ENCODE measurements around the gene FAM227A.
"Not testable (repeated sequence)": the region's sequence is repeated elsewhere in the genome, so short reads cannot be mapped to it uniquely, and the experiment has no call there.

FAM227A gene

GRCh38 chr22:38657045-38657909, 1.1 kb upstream of the FAM227A start:
- no peak for DNase-seq

- DNase-seq: no peak
These were observed 505 bp downstream of the FAM227A start for GRCh38 chr22:38655519-38656255.

DNA sequence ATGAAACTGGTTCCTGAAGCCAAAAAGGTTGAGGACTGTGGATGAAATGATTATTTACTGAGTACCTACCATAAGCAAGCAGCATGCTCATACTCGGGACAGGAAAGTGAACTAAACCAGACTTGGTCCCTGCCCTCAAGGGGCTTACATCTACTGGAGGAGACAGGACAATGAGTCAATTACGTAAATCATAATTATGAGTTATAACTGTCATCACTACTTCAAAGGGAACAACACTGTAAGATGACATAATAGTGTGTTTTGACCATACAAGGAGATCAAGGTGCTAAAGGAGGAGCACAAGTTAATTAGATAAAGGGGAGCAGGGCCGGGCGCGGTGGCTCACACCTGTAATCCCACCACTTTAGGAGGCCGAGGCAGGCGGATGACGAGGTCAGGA, 2.5 kb downstream of the FAM227A start:
- DNase-seq: no peak

DNA sequence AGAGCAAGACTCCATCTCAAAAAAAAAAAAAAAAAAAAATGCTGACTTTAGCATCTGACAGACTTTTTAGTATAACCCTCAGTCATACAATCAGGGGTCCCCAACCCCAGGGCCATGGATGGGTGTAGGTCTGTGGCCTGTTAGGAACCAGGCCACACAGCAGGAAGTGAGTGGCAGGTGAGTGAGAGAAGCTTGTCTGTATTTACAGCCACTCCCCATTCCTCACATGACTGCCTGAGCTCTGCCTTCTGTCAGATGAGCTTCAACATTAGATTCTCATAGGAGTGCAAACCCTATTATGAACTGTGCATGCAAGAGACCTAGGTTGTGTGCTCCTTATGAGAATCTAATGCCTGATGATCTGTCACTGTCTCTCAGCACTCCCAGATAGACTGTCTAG, 3.3 kb downstream of the FAM227A start:
- no peak for DNase-seq

GRCh38 chr22:38649841-38650522, 6.2 kb downstream of the FAM227A start:
- no peak for DNase-seq

- DNase-seq: no peak
These were observed 10.8 kb downstream of the FAM227A start for GRCh38 chr22:38645430-38645829.

DNA sequence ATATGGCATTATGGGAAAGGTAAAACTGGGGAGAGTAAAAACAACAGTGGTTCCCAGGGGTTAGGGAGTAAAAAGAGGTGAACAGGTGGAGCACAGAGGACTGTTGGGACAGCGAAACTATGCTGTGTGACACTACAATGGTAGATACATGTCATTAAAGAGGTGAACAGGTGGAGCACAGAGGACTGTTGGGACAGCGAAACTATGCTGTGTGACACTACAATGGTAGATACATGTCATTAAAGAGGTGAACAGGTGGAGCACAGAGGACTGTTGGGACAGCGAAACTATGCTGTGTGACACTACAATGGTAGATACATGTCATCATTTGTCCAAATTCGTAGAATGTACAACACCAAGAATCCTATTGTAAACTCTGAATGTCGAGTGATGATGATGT, 11.9 kb downstream of the FAM227A start:
- DNase-seq: not testable (repeated sequence)

DNA sequence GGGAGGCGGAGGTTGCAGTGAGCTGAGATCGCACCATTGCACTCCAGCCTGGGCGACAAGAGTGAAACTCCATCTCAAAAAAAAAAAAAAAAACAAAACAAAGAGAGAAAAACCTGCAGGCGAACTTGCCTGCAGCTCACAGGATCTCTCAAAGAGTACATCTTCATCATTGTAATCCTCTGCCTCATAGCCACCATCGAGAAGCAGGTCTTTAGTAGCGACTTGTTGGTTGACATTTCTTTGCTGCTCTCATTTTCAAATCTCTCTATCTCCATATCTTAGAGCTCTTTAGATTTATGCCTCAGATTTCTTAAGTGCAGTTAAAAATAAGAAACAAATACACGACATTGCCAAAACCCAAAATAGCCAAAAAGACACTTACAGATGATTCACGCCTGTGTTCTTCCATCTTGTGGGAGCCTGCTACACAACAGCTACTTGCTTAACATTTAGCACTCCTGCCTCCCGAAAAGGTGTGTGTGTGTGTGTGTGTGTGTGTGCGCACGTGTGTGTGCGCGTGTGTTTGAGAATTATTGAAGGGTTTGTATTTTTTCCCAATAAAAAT, 14.6 kb downstream of the FAM227A start:
- no peak for DNase-seq

GRCh38 chr22:38638728-38639127, 17.5 kb downstream of the FAM227A start:
- DNase-seq: no peak

- no peak for DNase-seq
These were observed 18.0 kb downstream of the FAM227A start for GRCh38 chr22:38638216-38638615.

DNA sequence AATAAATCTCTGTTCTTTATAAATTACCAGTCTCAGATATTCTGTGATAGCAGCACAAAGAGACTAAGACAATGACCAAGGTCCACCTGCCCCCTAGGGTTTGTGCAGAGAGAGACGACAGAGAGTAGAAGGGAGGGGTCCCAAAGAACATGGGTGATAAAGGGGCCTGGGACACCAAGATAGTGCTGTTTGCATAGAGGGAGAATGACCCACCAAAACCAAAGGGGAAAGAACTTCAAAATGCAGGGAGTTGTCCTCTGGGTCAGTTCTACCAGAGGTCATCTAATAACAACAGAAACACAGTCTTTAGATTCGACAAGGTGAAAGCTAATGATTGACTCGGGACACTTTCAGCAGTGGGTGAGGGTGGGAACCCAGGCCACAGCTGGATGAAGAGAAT, 23.7 kb downstream of the FAM227A start:
- DNase-seq: no peak

- no peak for DNase-seq
These were observed 24.5 kb downstream of the FAM227A start for GRCh38 chr22:38631724-38632123.

GRCh38 chr22:38629108-38629507, 27.1 kb downstream of the FAM227A start:
- DNase-seq: no peak

GRCh38 chr22:38628444-38628843, 27.7 kb downstream of the FAM227A start:
- no peak for DNase-seq

DNA sequence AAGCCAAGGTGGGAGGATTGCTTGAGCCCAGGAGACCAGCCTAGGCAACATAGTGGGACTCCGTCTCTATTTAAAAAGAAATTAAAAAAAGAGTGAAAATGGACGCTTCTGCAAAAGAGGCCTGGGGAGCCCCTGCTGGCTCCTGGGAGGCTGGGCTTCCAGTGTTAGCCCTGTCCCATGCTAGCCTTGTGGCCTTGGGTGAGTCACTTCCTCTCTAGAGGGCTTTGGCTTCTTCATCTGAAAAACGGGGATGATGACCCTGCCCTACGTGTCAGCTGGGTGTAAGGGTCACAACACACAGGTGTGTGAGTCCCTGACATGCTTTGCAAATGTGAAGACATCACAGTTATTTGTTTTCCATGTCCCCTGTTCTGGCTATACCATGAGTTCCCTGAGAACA, 32.8 kb downstream of the FAM227A start:
- no peak for DNase-seq

DNA sequence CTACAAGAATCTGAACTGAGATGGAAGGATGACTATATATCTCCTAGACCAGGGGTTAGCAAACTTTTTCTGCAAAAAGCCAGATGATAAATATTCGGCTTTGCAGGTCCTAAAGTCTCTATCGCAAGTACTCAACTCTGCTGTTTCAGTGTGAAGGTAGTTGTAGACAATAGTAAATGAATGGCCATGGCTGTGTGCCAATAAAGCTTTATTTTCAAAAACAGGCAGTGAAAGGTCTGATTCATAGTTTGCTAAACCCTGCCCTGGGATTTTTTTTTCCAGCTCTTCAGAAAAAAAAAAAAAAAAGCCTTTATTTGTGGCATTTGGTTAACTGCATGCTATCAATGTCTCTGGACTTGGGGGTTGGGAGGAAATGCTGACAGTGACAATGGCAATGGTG, 37.5 kb downstream of the FAM227A start:
- DNase-seq: no peak

GRCh38 chr22:38618258-38618657, 37.9 kb downstream of the FAM227A start:
- DNase-seq: no peak

DNA sequence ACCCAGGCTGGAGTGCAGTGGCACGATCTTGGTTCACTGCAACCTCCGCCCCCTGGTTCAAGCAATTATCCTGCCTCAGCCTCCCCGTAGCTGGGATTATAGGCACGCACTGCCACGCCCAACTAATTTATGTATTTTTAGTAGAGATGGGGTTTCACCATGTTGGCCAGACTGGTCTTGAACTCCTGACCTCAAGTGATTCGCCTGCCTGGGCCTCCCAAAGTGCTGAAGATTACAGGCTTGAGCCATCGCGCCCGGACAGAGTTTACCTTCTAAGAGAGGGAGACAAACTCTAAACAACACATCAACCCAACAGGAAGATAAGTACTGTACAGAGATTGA, 41.2 kb downstream of the FAM227A start:
- not testable (repeated sequence) for DNase-seq

- DNase-seq: no peak
These were observed 41.7 kb downstream of the FAM227A start for GRCh38 chr22:38614332-38615063.

GRCh38 chr22:38613588-38613987, 42.6 kb downstream of the FAM227A start:
- no peak for DNase-seq

GRCh38 chr22:38612217-38613006, 43.8 kb downstream of the FAM227A start:
- DNase-seq: no peak

DNA sequence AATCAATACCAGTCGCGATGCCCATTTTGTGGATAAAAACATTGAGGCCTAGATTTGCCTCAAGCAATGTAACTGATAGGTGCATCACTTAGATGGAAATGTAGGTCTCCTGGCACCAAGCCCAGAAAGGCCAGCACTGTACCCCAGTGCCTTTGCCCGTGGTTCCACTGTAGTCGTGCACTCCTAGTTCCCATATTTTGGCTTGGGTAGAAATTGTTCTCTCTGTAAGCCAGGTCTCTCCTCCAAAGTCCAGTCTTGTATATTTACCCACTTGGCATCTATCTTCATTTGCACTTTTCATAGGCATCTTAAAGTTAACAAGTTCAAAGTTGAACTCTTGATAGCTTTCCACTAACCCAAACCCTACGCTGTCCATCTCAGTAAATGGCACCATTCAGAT, 44.6 kb downstream of the FAM227A start:
- DNase-seq: no peak
